ENCODE results near the gene DHDH.
"Not testable (repeated sequence)": the region's sequence is repeated elsewhere in the genome, so short reads cannot be mapped to it uniquely, and the experiment has no call there.

DHDH gene

DNA sequence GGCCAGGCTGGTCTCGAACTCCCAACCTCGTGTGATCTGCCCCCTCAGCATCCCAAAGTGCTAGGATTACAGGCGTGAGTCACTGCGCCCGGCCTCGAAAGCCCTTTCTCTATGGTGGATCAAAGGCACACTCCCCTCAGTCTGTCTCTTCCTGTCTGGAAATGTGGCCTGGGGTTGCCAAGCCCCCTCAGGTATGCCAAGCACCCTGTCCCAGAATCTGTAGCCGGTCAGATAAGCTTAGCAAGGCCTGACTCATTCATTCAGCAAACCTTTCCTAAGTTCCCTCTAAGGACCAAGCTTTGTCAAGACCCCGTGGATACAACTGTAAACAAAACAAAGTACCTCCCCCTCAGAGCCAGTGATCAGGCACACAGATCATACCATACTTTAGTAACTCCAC, 19.3 kb upstream of the DHDH start:
- H2AFZ ChIP-seq (ENCODE audit: low read depth) = no peak overlapping the region
- no peaks in the 10 kb centered on the region for H3K27me3 ChIP-seq (ENCODE audit: insufficient read depth, low read depth)
- no peak for TF ChIP-seq CTCF (conservative IDR thresholded peaks at IDR 0.05; ENCODE audit: low read depth, low read length)
- H3K27ac ChIP-seq = no peak overlapping the region
- no peaks in the 10 kb centered on the region for H4K20me1 ChIP-seq (ENCODE audit: insufficient read depth)
- H3K4me2 ChIP-seq = no peak overlapping the region
- no peaks in the 10 kb centered on the region for H3K4me1 ChIP-seq (ENCODE audit: low read depth, poor library complexity, severe bottlenecking)
- no peaks in the 10 kb centered on the region for H3K36me3 ChIP-seq (ENCODE audit: insufficient read depth)
- no peak overlapping the region for H3K4me3 ChIP-seq (IDR thresholded peaks at IDR 0.05; ENCODE audit: insufficient read depth, low read depth, low read length)
- H3K9ac ChIP-seq = no peak overlapping the region
- no peaks in the 10 kb centered on the region for H3K79me2 ChIP-seq (ENCODE audit: insufficient read depth, low read depth)

DNA sequence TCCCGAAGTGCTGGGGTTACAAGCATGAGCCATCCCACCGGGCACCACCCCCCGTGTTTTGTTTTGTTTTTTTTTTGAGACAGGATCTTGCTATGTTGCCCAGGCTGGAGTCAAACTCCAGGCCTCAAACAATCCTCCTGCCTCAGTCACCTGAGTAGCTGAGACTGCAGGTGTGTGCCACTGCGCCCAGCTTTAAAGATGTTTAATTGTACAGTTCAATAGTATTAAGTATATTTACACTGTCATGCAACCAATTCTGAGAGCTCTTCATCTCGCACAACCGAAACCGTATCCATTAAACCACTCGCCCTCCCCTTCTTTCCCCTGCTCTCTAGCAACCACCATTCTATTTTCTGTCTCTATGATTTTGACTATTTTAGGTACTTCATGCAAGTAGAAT, 17.7 kb upstream of the DHDH start:
- Histone ChIP-seq H3K27ac (no peak overlapping the region), H3K4me2 (no peak overlapping the region), H3K79me2 (ENCODE audit: insufficient read depth, low read depth) (no peaks in the 10 kb centered on the region), H3K36me3 (ENCODE audit: insufficient read depth) (no peaks in the 10 kb centered on the region), H3K27me3 (ENCODE audit: insufficient read depth, low read depth) (no peaks in the 10 kb centered on the region), H3K4me3 (IDR thresholded peaks at IDR 0.05; ENCODE audit: insufficient read depth, low read depth, low read length) (no peak overlapping the region), H4K20me1 (ENCODE audit: insufficient read depth) (no peaks in the 10 kb centered on the region), H3K4me1 (ENCODE audit: low read depth, poor library complexity, severe bottlenecking) (no peaks in the 10 kb centered on the region), H2AFZ (ENCODE audit: low read depth) (no peak overlapping the region), H3K9ac (no peak overlapping the region)
- TF ChIP-seq CTCF (conservative IDR thresholded peaks at IDR 0.05; ENCODE audit: low read depth, low read length) = no peak

- Histone ChIP-seq H3K27me3 (ENCODE audit: insufficient read depth, low read depth) (no peaks in the 10 kb centered on the region), H3K36me3 (ENCODE audit: insufficient read depth) (no peaks in the 10 kb centered on the region), H3K27ac (no peak overlapping the region), H3K9ac (no peak overlapping the region), H3K79me2 (ENCODE audit: insufficient read depth, low read depth) (no peaks in the 10 kb centered on the region), H2AFZ (ENCODE audit: low read depth) (no peak overlapping the region), H3K4me3 (IDR thresholded peaks at IDR 0.05; ENCODE audit: insufficient read depth, low read depth, low read length) (no peak overlapping the region), H4K20me1 (ENCODE audit: insufficient read depth) (no peaks in the 10 kb centered on the region), H3K4me2 (no peak overlapping the region), H3K4me1 (ENCODE audit: low read depth, poor library complexity, severe bottlenecking) (no peaks in the 10 kb centered on the region)
- TF ChIP-seq CTCF (conservative IDR thresholded peaks at IDR 0.05; ENCODE audit: low read depth, low read length) = no peak
These were observed 15.4 kb upstream of the DHDH start for GRCh38 chr19:48918071-48918470.

DNA sequence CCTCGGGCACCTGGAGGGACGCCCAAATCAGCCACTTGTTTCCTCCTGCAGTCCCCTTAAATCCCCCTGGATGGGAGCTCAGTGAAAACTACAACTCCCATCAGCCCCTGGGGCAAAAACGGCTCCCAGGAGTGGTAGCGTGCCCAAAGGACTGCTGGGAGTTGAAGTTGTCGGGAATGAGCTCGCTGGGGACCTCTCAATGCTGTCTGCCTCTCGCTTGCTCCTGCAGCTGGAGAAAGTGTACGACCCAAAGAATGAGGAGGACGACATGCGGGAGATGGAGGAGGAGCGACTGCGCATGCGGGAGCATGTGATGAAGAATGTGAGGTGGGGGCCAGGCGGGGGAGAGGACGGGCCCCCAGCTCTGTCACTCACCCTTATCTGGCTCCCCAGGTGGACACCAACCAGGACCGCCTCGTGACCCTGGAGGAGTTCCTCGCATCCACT, 14.7 kb upstream of the DHDH start:
- no peak overlapping the region for H3K27ac ChIP-seq
- H3K4me3 ChIP-seq (IDR thresholded peaks at IDR 0.05; ENCODE audit: insufficient read depth, low read depth, low read length) = no peak overlapping the region
- H3K79me2 ChIP-seq (ENCODE audit: insufficient read depth, low read depth) = no peaks in the 10 kb centered on the region
- H3K4me2 ChIP-seq = no peak overlapping the region
- no peaks in the 10 kb centered on the region for H3K36me3 ChIP-seq (ENCODE audit: insufficient read depth)
- no peaks in the 10 kb centered on the region for H3K4me1 ChIP-seq (ENCODE audit: low read depth, poor library complexity, severe bottlenecking)
- H2AFZ ChIP-seq (ENCODE audit: low read depth) = no peak overlapping the region
- H3K9ac ChIP-seq = no peak overlapping the region
- no peak for TF ChIP-seq CTCF (conservative IDR thresholded peaks at IDR 0.05; ENCODE audit: low read depth, low read length)
- no peaks in the 10 kb centered on the region for H3K27me3 ChIP-seq (ENCODE audit: insufficient read depth, low read depth)
- no peaks in the 10 kb centered on the region for H4K20me1 ChIP-seq (ENCODE audit: insufficient read depth)

DNA sequence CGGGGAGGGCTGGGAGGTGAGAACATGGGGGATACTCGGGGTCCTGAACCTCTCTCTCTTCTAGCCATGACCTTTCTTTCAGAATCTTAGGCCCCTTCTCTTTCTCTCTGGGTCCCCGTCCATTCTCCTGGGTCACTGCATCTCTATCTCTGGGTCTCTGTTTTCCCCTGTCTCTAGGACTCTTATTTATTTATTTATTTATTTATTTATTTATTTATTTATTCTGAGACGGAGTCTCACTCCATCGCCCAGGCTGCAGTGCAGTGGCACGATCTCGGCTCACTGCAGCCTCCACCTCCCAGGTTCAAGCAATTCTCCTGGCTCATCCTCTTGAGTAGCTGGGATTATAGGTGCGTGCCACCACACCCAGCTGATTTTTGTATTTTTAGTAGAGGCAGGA, 14.2 kb upstream of the DHDH start:
- H3K79me2 ChIP-seq (ENCODE audit: insufficient read depth, low read depth); H4K20me1 ChIP-seq (ENCODE audit: insufficient read depth); H3K9ac ChIP-seq; H3K36me3 ChIP-seq (ENCODE audit: insufficient read depth); H3K27ac ChIP-seq; H2AFZ ChIP-seq (ENCODE audit: low read depth); H3K4me3 ChIP-seq (IDR thresholded peaks at IDR 0.05; ENCODE audit: insufficient read depth, low read depth, low read length); H3K4me1 ChIP-seq (ENCODE audit: low read depth, poor library complexity, severe bottlenecking); H3K27me3 ChIP-seq (ENCODE audit: insufficient read depth, low read depth); H3K4me2 ChIP-seq: not testable (repeated sequence)
